ENCODE results near the gene TRPM4.

DNA sequence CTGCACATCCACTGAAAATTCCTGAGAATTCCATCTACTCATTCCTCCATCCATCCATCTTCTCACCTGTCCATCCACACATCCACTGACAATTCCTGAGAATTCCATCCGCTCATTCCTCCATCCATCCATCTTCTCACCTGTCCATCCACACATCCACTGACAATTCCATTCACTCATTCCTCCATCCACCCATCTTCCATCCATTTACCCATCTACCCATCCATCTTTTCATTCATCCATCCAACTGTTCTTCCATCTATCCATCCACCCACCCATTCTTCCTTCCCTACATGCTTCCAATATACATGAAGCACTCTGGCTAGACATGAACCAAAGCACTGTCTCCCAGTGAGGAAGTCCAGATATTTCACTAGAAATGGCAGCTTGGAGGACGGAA is 15.6 kb downstream of the TRPM4 start:
- TF ChIP-seq, protein P1, sequence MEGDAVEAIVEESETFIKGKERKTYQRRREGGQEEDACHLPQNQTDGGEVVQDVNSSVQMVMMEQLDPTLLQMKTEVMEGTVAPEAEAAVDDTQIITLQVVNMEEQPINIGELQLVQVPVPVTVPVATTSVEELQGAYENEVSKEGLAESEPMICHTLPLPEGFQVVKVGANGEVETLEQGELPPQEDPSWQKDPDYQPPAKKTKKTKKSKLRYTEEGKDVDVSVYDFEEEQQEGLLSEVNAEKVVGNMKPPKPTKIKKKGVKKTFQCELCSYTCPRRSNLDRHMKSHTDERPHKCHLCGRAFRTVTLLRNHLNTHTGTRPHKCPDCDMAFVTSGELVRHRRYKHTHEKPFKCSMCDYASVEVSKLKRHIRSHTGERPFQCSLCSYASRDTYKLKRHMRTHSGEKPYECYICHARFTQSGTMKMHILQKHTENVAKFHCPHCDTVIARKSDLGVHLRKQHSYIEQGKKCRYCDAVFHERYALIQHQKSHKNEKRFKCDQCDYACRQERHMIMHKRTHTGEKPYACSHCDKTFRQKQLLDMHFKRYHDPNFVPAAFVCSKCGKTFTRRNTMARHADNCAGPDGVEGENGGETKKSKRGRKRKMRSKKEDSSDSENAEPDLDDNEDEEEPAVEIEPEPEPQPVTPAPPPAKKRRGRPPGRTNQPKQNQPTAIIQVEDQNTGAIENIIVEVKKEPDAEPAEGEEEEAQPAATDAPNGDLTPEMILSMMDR (IDR thresholded peaks at IDR 0.05; ENCODE audit: borderline replicate concordance, extremely low read depth, low read length, poor library complexity, severe bottlenecking) = no peak
- TF ChIP-seq EZH2 (IDR thresholded peaks at IDR 0.05; ENCODE audit: borderline replicate concordance, low read depth, low read length, severe bottlenecking) = no peak

Data from DND-41 (cell line).